Bronchial epithelial cell (primary cell): ENCODE measurements around the gene IL4R. TPM values are rescaled to one million over a fixed set of nuclear protein-coding genes. Genes with fewer than 3 reads are reported as not detected.
A peak's percentile ranks its signal among the peaks of the same experiment; 100 is the strongest.

Source experiments
- DNase-seq: peaks from one replicate; pipeline ENCODE4 v3.0.0-alpha.2; 2010; ENCODE audit warnings: low read depth
- FAIRE-seq: peaks from 2 replicates; lab custom pipeline; 2011; peaks lifted over from hg19 to GRCh38; lab: Jason Lieb, UNC
- H3K27me3 ChIP-seq: 2 replicates; pipeline ENCODE4 v1.5.1; 2011; ENCODE audit warnings: low read length; ENCODE audit not compliant: control insufficient read depth, insufficient read depth
- H3K36me3 ChIP-seq: 2 replicates; pipeline ENCODE4 v1.5.1; 2011; ENCODE audit warnings: low read length; ENCODE audit not compliant: control insufficient read depth, insufficient read depth
- H3K4me3 ChIP-seq: 2 replicates; pipeline ENCODE4 v1.5.1; 2011; ENCODE audit warnings: mild to moderate bottlenecking, low read depth, low read length, control low read depth
- total RNA-seq: library from RNA; depleted of rRNA; stranded (reverse); fragments of >200 nt; gene quantifications from 2 replicates; pipeline ENCODE4 v1.2.1, GENCODE V29; 2014
- TF ChIP-seq, protein P1 (sequence below): IDR thresholded peaks from 2 replicates; pipeline ENCODE4 v1.5.1; 2011; ENCODE audit warnings: mild to moderate bottlenecking, moderate library complexity, low read length, control low read depth, inconsistent platforms; ENCODE audit not compliant: insufficient read depth, severe bottlenecking

Gene IL4R
- total RNA-seq, 1 donor from 2014 or later = 25.8 TPM

GRCh38 chr16:27362570-27363245 is 48.9 kb downstream of the IL4R start:
- H3K36me3 ChIP-seq = peaks cover 26% of the 10 kb centered on the region
- DNase-seq (peak; percentile 13), FAIRE-seq (no peak)
- H3K4me3 ChIP-seq = no peak overlapping the region
- no peaks in the 10 kb centered on the region for H3K27me3 ChIP-seq
- TF ChIP-seq, protein P1, sequence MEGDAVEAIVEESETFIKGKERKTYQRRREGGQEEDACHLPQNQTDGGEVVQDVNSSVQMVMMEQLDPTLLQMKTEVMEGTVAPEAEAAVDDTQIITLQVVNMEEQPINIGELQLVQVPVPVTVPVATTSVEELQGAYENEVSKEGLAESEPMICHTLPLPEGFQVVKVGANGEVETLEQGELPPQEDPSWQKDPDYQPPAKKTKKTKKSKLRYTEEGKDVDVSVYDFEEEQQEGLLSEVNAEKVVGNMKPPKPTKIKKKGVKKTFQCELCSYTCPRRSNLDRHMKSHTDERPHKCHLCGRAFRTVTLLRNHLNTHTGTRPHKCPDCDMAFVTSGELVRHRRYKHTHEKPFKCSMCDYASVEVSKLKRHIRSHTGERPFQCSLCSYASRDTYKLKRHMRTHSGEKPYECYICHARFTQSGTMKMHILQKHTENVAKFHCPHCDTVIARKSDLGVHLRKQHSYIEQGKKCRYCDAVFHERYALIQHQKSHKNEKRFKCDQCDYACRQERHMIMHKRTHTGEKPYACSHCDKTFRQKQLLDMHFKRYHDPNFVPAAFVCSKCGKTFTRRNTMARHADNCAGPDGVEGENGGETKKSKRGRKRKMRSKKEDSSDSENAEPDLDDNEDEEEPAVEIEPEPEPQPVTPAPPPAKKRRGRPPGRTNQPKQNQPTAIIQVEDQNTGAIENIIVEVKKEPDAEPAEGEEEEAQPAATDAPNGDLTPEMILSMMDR = no peak

DNA sequence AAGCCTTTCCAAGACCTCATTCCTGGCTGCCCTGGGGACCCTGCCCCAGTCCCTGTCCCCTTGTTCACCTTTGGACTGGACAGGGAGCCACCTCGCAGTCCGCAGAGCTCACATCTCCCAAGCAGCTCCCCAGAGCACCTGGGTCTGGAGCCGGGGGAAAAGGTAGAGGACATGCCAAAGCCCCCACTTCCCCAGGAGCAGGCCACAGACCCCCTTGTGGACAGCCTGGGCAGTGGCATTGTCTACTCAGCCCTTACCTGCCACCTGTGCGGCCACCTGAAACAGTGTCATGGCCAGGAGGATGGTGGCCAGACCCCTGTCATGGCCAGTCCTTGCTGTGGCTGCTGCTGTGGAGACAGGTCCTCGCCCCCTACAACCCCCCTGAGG is 49.5 kb downstream of the IL4R start:
- peaks cover 26% of the 10 kb centered on the region for H3K36me3 ChIP-seq
- H3K4me3 ChIP-seq = no peak overlapping the region
- no peaks in the 10 kb centered on the region for H3K27me3 ChIP-seq
- DNase-seq = no peak
- TF ChIP-seq, protein P1 = peak; percentile 17
- FAIRE-seq = no peak

DNA sequence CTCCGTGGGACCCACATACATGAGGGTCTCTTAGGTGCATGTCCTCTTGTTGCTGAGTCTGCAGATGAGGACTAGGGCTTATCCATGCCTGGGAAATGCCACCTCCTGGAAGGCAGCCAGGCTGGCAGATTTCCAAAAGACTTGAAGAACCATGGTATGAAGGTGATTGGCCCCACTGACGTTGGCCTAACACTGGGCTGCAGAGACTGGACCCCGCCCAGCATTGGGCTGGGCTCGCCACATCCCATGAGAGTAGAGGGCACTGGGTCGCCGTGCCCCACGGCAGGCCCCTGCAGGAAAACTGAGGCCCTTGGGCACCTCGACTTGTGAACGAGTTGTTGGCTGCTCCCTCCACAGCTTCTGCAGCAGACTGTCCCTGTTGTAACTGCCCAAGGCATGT is 50.0 kb downstream of the IL4R start:
- Histone ChIP-seq H3K36me3 (peaks cover 25% of the 10 kb centered on the region), H3K27me3 (no peaks in the 10 kb centered on the region), H3K4me3 (no peak overlapping the region)
- TF ChIP-seq, protein P1 = no peak
- no peak for FAIRE-seq
- peak; percentile 63 for DNase-seq

GRCh38 chr16:27364493-27365141 is 50.8 kb downstream of the IL4R start:
- FAIRE-seq (no peak), DNase-seq (peak; percentile 86)
- Histone ChIP-seq H3K27me3 (no peaks in the 10 kb centered on the region), H3K36me3 (peaks cover 17% of the 10 kb centered on the region), H3K4me3 (no peak overlapping the region)
- TF ChIP-seq, protein P1 = no peak

GRCh38 chr16:27365142-27366089 is 51.6 kb downstream of the IL4R start:
- no peak for FAIRE-seq
- peak; percentile 99 for DNase-seq
- TF ChIP-seq, protein P1 = no peak
- H3K36me3 ChIP-seq = peaks cover 17% of the 10 kb centered on the region
- no peaks in the 10 kb centered on the region for H3K27me3 ChIP-seq
- no peak overlapping the region for H3K4me3 ChIP-seq
